Ovary (tissue), 1 donor: ENCODE data around the gene KCNK4.

ENCODE experiments used
- EP300 ChIP-seq: sonication (generic); formaldehyde crosslinking; IDR thresholded peaks from one replicate; pipeline ENCODE4 v1.6.1; 2017; ENCODE audit warnings: antibody characterized with exemption
- POLR2A ChIP-seq: fragments of 450-650 bp; IDR thresholded peaks from one replicate; pipeline ENCODE4 v1.6.1; 2017; ENCODE audit warnings: antibody characterized with exemption, mild to moderate bottlenecking, moderate library complexity

DNA sequence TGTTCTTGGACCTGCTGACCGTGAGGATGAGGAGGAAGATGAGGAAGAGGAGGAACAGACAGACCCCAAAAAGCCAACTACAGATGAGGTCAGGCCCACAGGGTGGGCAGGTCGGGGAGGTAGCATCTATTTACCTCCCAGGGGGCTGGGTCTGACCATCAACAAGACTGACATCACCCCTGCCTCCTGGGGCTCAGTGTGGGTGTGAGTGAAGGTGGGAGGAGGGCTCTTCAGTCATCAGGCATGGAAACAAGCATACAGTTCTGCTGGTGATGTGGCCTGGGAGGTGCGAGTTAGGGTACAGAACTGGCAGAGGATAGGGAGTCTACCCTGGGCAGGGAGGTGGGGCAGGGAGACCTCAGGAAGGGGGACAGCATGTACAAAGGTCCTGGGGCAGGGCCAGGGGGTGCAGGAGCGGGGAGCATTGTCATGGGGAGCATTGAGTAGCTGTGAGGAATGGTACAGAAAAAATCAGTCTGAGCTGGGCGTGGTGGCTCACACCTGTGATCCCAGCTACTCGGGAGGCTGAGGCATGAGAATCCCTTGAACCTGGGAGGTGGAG lies 30.9 kb upstream of the KCNK4 start:
- TF ChIP-seq EP300 = no peak
- TF ChIP-seq POLR2A = no peak
